H1 (cell line): Measurements from ENCODE around the gene TYSND1. TPM values are rescaled to one million over a fixed set of nuclear protein-coding genes. Genes with fewer than 3 reads are reported as not detected.

Experiments
- polyA plus RNA-seq, 7 experiments: library from polyadenylated mRNA; depleted of rRNA in 3 of 7; stranded (reverse) in 5 of 7; unstranded in 2 of 7; fragments of >200 nt in 5 of 7; fragments of 200-250 nt in 2 of 7; gene quantifications; 1 replicate in 5 of 7; 2 replicates in 1 of 7; 4 replicates in 1 of 7; pipeline versions ENCODE4 v1.2.1 to v1.2.3, GENCODE V29; 2011 to 2013; ENCODE audit warnings: missing spikeins in 2 of 7, mixed read lengths in 2 of 7
- total RNA-seq: library from RNA; stranded (reverse); fragmentation: NEBNext Ultra II Directional; extraction: Animal tissue kit (Norgen Biotek cat#: 25700); gene quantifications from 2 replicates; pipeline ENCODE4 v1.2.1, GENCODE V29; 2021

The TYSND1 gene
- total and polyA plus RNA-seq, 2 of the 8 experiments (the other 6 are each of a cell fraction or from before 2014, with no cell fraction given): 11.9 to 15.0 TPM

Other genes with a start within 250 kb of the TYSND1 start
- gene MACROH2A2, start 93.9 kb downstream of the TYSND1 start, total RNA-seq: 7.8 and 7.9 TPM in 2 replicates
- 9.3 and 12.4 TPM in 2 replicates for gene MACROH2A2, start 93.9 kb downstream of the TYSND1 start, polyA plus RNA-seq (2011; rRNA removed)
- gene AIFM2, start 13.9 kb downstream of the TYSND1 start, total RNA-seq: 3.0 and 4.0 TPM in 2 replicates
- gene AIFM2, start 13.9 kb downstream of the TYSND1 start, polyA plus RNA-seq (2011; rRNA removed): 3.5 and 4.0 TPM in 2 replicates
- gene SAR1A, start 23.8 kb upstream of the TYSND1 start, total RNA-seq: 128 and 136 TPM in 2 replicates
- gene SAR1A, start 23.8 kb upstream of the TYSND1 start, polyA plus RNA-seq (2011; rRNA removed): 14.4 and 23.7 TPM in 2 replicates
- 181 and 191 TPM in 2 replicates for gene PPA1, start 86.7 kb upstream of the TYSND1 start, total RNA-seq
- gene PPA1, start 86.7 kb upstream of the TYSND1 start, polyA plus RNA-seq (2011; rRNA removed): 43.7 and 77.0 TPM in 2 replicates
- 0.06 TPM in 1 of 2 replicates, not detected in the other for gene NPFFR1, start 137.3 kb upstream of the TYSND1 start, total RNA-seq
- 0.02 and 0.03 TPM in 2 replicates for gene NPFFR1, start 137.3 kb upstream of the TYSND1 start, polyA plus RNA-seq (2011; rRNA removed)
- gene LRRC20, start 235.9 kb upstream of the TYSND1 start, total RNA-seq: 25.2 and 27.1 TPM in 2 replicates
- gene LRRC20, start 235.9 kb upstream of the TYSND1 start, polyA plus RNA-seq (2011; rRNA removed): 44.5 and 60.2 TPM in 2 replicates